GM21786 (cell line): Measurements from ENCODE around the gene TH.

Experiments
- ATAC-seq: cut with Tn5 transposase; IDR thresholded peaks from one replicate; pipeline ENCODE4 v1.9.1; 2021; ENCODE audit not compliant: unreplicated experiment

Gene TH

DNA sequence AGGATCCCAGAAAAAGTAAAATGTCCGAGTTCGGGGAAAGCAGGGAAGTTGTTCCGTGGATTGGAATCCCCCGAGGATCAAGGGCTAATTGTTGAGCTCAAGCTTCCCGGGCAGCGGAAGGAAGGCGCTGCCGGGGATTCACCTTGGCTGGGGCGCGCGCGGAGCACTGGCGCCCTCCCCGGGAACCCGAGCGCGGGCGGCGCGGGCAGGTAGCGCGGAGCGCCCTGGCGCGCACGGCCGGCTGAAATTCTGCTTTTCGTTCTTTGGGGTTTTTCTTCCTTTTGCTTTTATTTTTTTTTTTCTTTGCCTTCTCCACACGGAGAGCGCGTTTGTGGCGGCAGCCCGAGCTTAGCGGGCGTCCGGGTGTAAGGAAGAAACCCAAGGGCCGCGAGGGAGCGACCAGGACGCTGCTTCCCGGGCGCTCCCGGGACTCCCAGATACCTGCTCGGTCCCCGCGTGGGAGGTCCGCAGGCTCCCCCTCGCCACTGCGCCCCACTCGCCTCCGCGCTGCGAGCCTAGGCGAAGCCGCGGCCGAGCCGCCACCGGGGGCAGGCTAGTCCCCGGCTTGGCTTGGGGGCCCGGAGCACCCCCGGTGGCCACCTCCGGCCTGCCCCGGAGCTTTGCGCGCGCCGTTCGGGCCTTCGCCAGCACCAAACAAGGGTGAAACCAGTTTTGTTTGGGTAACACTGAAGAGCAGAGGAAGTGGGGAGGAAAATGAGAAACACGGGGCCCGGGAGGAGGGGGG is 27.6 kb downstream of the TH start:
- no peak for ATAC-seq

DNA sequence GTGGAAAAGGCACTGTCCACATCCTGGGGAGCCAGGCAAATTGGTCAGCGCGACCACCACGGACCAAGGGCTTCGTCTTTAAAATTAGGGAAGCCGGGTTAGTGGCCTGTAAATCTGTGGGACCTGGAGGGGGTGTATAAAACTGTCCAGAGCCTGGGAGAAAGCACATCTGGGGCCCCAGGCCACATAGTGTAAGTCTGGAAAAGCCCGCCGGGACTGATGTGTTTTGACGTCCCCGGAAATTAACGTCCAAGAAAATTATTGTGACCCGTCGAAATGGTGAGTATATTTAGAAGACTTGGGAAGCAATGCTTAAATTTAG is 28.2 kb downstream of the TH start:
- no peak for ATAC-seq

- no peak for ATAC-seq
Measured at GRCh38 chr11:2142762-2143202, 28.8 kb downstream of the TH start.

- ATAC-seq: no peak
Measured at GRCh38 chr11:2142300-2142759, 29.3 kb downstream of the TH start.

GRCh38 chr11:2140411-2141400 is 30.9 kb downstream of the TH start:
- ATAC-seq: no peak

GRCh38 chr11:2139621-2140337 is 31.8 kb downstream of the TH start:
- ATAC-seq: no peak

DNA sequence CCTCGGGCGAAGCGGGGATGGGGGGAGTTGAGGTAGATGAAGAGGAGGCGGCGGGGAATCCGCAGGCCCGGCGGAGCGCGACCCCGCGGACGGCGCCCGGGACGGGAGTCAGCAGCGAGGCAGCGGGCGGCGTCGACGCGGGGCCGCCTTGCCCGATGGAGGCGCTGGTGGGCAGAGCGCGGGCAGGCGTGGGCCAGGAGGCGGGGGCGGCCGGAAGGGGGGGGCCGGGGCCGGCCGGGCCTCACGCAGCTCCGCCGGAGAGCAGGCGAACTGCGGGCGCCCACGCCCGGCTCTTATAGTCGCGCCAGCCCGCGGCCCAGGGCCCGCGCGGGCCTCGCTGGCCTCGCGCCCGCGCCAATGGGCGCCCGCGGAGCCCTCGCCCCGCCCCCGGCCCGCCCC is 32.5 kb downstream of the TH start, which contains the start of gene IGF2:
Gene IGF2, minus strand, starts transcription at position 267 of the 399 bp plus-strand sequence. CDS start 3,866 bp downstream, outside the sequence.
- no peak for ATAC-seq

GRCh38 chr11:2138431-2139122 is 33.0 kb downstream of the TH start:
- ATAC-seq: no peak

DNA sequence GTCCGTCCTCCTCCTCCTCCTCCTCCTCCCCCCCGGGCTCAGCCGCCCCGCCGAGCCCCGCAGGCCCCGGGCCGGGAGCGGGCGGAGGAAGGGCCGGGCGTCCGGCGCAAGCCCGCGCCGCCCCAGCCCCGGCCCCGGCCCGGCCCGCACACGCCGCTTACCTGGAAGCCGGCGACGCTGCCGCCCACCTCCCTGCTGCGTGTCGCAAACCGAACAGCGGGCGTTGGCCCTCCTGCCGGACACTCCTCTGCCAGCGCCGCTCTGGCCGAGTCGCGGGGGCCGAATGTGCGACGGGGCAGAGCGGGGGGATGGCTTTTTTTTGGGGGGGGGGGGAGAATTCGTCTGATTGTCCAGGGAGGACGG is 33.6 kb downstream of the TH start:
- no peak for ATAC-seq

DNA sequence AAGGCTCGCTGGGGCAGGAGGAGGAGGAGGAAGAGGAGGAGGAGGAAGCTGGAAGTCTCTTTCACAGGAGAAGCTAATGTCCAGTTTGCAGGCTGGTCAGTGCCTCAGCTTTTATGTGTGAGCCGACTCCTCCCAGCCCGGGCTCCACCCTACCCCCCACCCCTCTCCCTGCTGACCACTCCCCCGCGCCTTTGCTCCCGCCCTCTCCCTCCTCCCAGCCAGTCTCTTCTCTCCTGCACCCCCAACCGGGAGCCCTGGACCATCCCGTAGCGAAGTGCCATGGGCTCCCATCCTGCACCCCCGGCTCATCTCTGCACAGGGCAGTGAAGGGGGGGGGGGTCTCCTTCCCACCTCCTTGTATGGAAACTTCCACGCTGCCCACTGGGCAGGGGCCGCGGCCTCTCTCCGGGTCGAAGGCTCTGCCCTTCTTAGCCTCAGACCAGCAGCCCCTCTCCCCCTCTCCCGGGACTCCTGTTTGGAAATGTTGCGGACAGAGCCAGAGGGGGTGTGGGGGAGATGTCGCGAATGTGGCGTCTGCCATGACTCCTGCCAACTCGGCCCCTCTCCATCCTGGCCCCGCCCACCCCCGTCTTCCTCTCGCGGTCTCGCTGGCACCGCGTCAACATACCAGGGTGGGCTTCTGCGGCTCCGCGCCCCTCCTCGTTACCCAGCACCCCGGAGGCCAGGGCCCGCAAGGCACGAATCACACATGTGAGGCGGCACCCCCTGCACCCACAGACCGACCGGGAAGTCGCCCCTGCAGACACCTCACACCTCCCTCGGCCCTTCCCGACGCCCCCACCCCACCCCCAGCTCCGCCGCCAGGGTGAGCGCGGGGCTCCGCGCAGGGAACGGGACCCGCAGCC is 34.2 kb downstream of the TH start:
- no peak for ATAC-seq

GRCh38 chr11:2136952-2137201 is 34.7 kb downstream of the TH start:
- ATAC-seq: no peak

DNA sequence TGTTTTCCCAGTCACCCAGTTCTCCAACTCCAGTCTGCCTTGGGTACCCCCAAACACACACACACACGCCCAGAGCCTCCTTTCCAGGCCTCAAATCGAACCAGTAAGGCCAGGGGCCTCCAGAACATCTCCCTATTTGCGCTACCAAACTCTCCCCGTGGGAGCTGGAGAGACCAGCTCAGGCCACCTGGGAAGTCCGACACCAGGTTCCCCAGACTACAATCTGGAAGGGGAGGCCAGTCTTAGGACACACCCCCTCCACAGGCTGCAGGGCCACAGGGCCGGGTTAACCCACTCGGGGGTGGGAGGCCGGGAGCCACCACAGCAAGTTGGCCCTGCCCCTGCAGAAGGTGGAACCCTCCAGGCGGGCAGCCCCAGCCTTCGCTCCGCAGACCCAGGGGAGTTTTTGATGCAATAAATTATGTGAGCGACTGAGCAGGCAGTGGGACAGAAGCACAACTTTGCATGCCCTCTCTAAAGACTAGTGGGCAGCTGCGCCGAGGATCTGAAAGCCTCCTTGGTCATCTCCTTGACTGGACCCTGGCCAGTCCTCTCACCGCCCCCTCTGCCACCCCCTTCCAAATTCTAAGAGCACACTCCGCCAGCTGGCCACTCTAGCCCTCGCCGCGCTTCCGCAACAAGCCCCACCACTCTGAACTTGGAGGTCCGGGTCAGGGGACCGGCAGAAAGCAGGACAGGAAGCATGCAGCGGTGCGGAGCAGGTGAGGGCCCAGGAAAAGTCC is 35.2 kb downstream of the TH start:
- ATAC-seq: no peak

GRCh38 chr11:2135648-2136201 is 35.9 kb downstream of the TH start:
- no peak for ATAC-seq

- ATAC-seq: no peak
Measured at GRCh38 chr11:2135018-2135569, 36.5 kb downstream of the TH start.

- ATAC-seq: no peak
Measured at GRCh38 chr11:2134022-2135010, 37.3 kb downstream of the TH start.

DNA sequence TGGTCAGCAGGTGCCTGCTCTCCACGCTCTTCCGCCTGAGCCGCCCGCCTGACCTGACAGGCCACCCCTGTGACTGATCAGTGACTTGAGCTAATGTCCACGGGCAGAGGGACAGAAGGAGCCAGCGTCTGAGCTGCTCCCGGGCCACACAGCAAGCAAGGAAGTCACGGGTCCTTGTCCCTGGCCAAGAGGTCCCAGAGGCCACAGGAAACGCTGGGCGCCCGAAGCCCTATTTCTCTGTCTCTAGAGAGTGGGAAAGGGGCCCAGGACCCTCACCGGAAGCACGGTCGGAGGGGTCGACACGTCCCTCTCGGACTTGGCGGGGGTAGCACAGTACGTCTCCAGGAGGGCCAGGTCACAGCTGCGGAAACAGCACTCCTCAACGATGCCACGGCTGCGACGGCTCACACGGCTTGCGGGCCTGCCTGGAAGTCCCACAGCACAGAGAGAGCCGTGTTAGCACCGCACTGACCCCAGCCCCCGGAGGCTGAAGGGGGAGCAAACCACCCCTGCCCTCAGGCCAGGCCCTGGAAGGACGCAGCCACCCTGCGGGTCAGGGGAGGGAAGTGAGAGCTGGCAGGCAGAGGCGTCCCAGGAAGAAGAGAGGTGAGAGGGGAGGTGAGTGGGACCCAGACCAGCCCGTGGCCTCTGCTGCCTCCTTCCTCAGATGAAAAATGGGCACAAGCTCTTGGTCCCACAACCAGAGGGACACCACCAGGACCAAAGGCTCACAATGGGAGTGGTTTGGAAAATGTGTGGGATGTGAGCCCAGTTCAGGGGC is 38.2 kb downstream of the TH start:
- ATAC-seq: no peak

DNA sequence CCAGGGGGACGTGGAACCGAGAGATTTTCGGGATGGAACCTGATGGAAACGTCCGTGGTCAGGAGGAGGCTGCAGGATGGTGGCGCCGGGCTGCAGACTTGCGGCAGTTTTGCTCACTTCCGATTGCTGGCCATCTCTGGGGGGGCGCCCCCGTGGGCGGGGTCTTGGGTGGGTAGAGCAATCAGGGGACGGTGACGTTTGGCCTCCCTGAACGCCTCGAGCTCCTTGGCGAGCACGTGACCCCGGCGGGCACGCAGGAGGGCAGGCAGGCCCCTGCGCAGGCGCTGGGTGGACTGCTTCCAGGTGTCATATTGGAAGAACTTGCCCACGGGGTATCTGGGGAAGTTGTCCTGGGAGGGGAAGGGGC is 38.8 kb downstream of the TH start:
- ATAC-seq: no peak
